GM21723 (cell line): ENCODE measurements around the gene TMEFF1.

ENCODE experiments used
- ATAC-seq: cut with Tn5 transposase; IDR thresholded peaks from one replicate; pipeline ENCODE4 v1.9.1; 2021; ENCODE audit warnings: mild to moderate bottlenecking, moderate library complexity; ENCODE audit not compliant: unreplicated experiment

TMEFF1 gene

GRCh38 chr9:100447041-100447440 lies 25.9 kb upstream of the TMEFF1 start:
- no peak for ATAC-seq

GRCh38 chr9:100448266-100448665 lies 24.7 kb upstream of the TMEFF1 start:
- ATAC-seq, result no peak

GRCh38 chr9:100449420-100449819 lies 23.5 kb upstream of the TMEFF1 start:
- ATAC-seq, result peak; percentile 81

GRCh38 chr9:100452894-100453293 lies 20.1 kb upstream of the TMEFF1 start:
- no peak for ATAC-seq

- ATAC-seq, result no peak
These were observed 17.5 kb upstream of the TMEFF1 start for GRCh38 chr9:100455470-100455869.

- no peak for ATAC-seq
These were observed 15.4 kb upstream of the TMEFF1 start for GRCh38 chr9:100457517-100457916.

- no peak for ATAC-seq
These were observed 13.0 kb upstream of the TMEFF1 start for GRCh38 chr9:100459963-100460362.

- ATAC-seq, result no peak
These were observed 7.7 kb upstream of the TMEFF1 start for GRCh38 chr9:100465274-100465673.

GRCh38 chr9:100465761-100466160 lies 7.2 kb upstream of the TMEFF1 start:
- ATAC-seq, result no peak

- no peak for ATAC-seq
These were observed 6.6 kb upstream of the TMEFF1 start for GRCh38 chr9:100466171-100466828.

GRCh38 chr9:100466829-100467221 lies 6.1 kb upstream of the TMEFF1 start:
- ATAC-seq, result no peak

- ATAC-seq, result no peak
These were observed 4.9 kb upstream of the TMEFF1 start for GRCh38 chr9:100468041-100468440.

- no peak for ATAC-seq
These were observed 681 bp upstream of the TMEFF1 start for GRCh38 chr9:100472268-100472667.

- peak; percentile 70 for ATAC-seq
These were observed 530 bp downstream of the TMEFF1 start for GRCh38 chr9:100473276-100474081.

- ATAC-seq, result no peak
These were observed 1.4 kb downstream of the TMEFF1 start for GRCh38 chr9:100474082-100474923.

- no peak for ATAC-seq
These were observed 2.0 kb downstream of the TMEFF1 start for GRCh38 chr9:100474924-100475276.

- no peak for ATAC-seq
These were observed 4.3 kb downstream of the TMEFF1 start for GRCh38 chr9:100477241-100477640.

GRCh38 chr9:100478192-100478591 lies 5.2 kb downstream of the TMEFF1 start:
- no peak for ATAC-seq

GRCh38 chr9:100479820-100480219 lies 6.9 kb downstream of the TMEFF1 start:
- no peak for ATAC-seq

- ATAC-seq, result no peak
These were observed 12.2 kb downstream of the TMEFF1 start for GRCh38 chr9:100485196-100485595.

GRCh38 chr9:100486479-100487176 lies 13.7 kb downstream of the TMEFF1 start:
- ATAC-seq, result no peak
